Gastrocnemius medialis (tissue), 4 donors: Measurements from ENCODE around the gene AKR1B15. TPM values are rescaled to one million over a fixed set of nuclear protein-coding genes. Genes with fewer than 3 reads are reported as not detected.
A peak's percentile ranks its signal among the peaks of the same experiment; 100 is the strongest.

Experiments used
- ATAC-seq, 2 donors: fragments of 150-250 bp; one replicate each; pipeline ENCODE4 v1.9.1; 2016
- DNase-seq, 2 donors: peaks; one replicate each; pipeline ENCODE4 v3.0.0-alpha.2; 2019
- H3K27ac ChIP-seq, 4 donors: fragments of 200-600 bp; sonication (generic); 1 replicate in 1 of 4; 2 replicates in 3 of 4; pipeline ENCODE4 v1.5.1; 2016 to 2018; ENCODE audit warnings: mild to moderate bottlenecking in 2 of 4, moderate library complexity in 1 of 4
- H3K27me3 ChIP-seq, 3 donors: fragments of 200-600 bp; sonication (generic) in 2 of 3; 1 replicate in 1 of 3; 2 replicates in 2 of 3; pipeline versions ENCODE4 v1.5.1 to v1.6.0; 2016 to 2019; ENCODE audit warnings: mild to moderate bottlenecking in 1 of 3, moderate library complexity in 1 of 3
- H3K36me3 ChIP-seq, 2 donors: fragments of 200-600 bp; sonication (generic) in 1 of 2; one replicate each; pipeline ENCODE4 v1.5.1; 2017 to 2018
- H3K4me1 ChIP-seq, 2 donors: fragments of 200-600 bp; sonication (generic) in 1 of 2; one replicate each; pipeline ENCODE4 v1.5.1; 2016 to 2017; ENCODE audit warnings: mild to moderate bottlenecking in 2 of 2
- H3K4me3 ChIP-seq, 4 donors: fragments of 200-600 bp; sonication (generic) in 3 of 4; 1 replicate in 1 of 4; 2 replicates in 3 of 4; pipeline ENCODE4 v1.5.1; 2016 to 2019; ENCODE audit warnings: mild to moderate bottlenecking in 2 of 4
- H3K9me3 ChIP-seq, 3 donors: fragments of 200-600 bp; sonication (generic) in 2 of 3; 1 replicate in 1 of 3; 2 replicates in 2 of 3; pipeline ENCODE4 v1.5.1; 2016 to 2019
- CTCF ChIP-seq, 5 experiments: fragments of 450-650 bp in 3 of 5; fragments of 200-600 bp in 2 of 5; sonication (generic) in 2 of 5; IDR thresholded peaks in 4 of 5; conservative IDR thresholded peaks in 1 of 5; 1 replicate in 4 of 5; 2 replicates in 1 of 5; pipeline ENCODE4 v1.5.1; 2016 to 2019; ENCODE audit warnings: antibody characterized with exemption in 5 of 5, mild to moderate bottlenecking in 3 of 5, moderate library complexity in 3 of 5
- POLR2A ChIP-seq, 2 donors: fragments of 450-650 bp; IDR thresholded peaks; one replicate each; pipeline ENCODE4 v1.6.1; 2017; ENCODE audit warnings: antibody characterized with exemption in 2 of 2, mild to moderate bottlenecking in 2 of 2, moderate library complexity in 2 of 2
- in situ Hi-C, 4 donors: fragments of 200-750 bp; cut with MboI; loops; one replicate each; pipeline versions ENCODE4 v1.15.0 to v1.8.0; 2017; ENCODE audit warnings: low sequenced_read_pairs in 4 of 4
- intact Hi-C: fragments of 100-400 bp; cut with DNase I; formaldehyde crosslinking; loops from one replicate; pipeline ENCODE4 v1.15.1; 2023; ENCODE audit warnings: low total_unique reads
- total RNA-seq, 4 donors: library from RNA; depleted of rRNA; stranded (reverse); fragments of >200 nt; gene quantifications; one replicate each; pipeline versions ENCODE4 v1.1.0 to v1.2.3, GENCODE V29; 2016

The AKR1B15 gene
- total RNA-seq, 4 donors from 2014 or later = 1.9 to 77.5 (median 10.3) TPM

DNA sequence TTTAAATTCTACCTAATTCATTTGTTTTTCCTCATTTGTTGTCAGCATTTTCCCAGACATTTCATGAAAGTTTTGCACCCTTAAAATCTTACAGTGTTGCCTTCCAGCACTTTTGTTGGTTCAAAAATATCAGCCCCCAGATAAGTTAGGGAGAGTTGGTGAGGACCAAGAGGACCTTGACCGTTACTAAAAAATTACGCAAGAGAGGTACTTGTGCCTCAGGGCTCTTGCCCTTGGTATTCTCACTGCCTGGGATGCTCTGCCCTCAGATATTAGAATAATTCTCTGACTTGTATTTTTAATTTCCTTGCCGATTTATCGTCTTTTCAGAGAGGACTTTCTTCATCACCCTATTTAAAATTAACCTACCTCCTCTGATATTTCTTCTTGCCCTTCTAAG, 3.5 kb upstream of the AKR1B15 start:
- no peaks in the 10 kb centered on the region for H3K9me3 ChIP-seq
- H3K27me3 ChIP-seq = no peaks in the 10 kb centered on the region
- H3K4me1 ChIP-seq = peaks cover 26 to 28% of the 10 kb centered on the region in 2 donors
- H3K36me3 ChIP-seq = no peaks in the 10 kb centered on the region
- ATAC-seq (no peak), DNase-seq (no peak)
- intact Hi-C loops (loop anchor here (5.0 kb wide), 1 partner anchor 102 kb away; the partner anchor contains the start of gene BPGM), in situ Hi-C loops (no loop called here)
- no peak for TF ChIP-seq CTCF (IDR thresholded peaks at IDR 0.05 in 4 of 5, conservative IDR thresholded peaks at IDR 0.05 in 1 of 5)
- TF ChIP-seq POLR2A (IDR thresholded peaks at IDR 0.05) = no peak
- H3K27ac ChIP-seq = no peak overlapping the region
- no peak overlapping the region for H3K4me3 ChIP-seq

- ATAC-seq (no peak), DNase-seq (no peak)
- in situ Hi-C loops (no loop called here), intact Hi-C loops (loop anchor here (5.0 kb wide), 1 partner anchor 101 kb away; the partner anchor contains the start of gene BPGM)
- H3K36me3 ChIP-seq = no peaks in the 10 kb centered on the region
- H3K9me3 ChIP-seq = no peaks in the 10 kb centered on the region
- peaks cover 26 to 28% of the 10 kb centered on the region in 2 donors for H3K4me1 ChIP-seq
- H3K4me3 ChIP-seq = no peak overlapping the region
- TF ChIP-seq POLR2A (IDR thresholded peaks at IDR 0.05) = no peak
- TF ChIP-seq CTCF (IDR thresholded peaks at IDR 0.05 in 4 of 5, conservative IDR thresholded peaks at IDR 0.05 in 1 of 5) = no peak
- H3K27me3 ChIP-seq = no peaks in the 10 kb centered on the region
- no peak overlapping the region for H3K27ac ChIP-seq
Observed at GRCh38 chr7:134545918-134546317, 3.0 kb upstream of the AKR1B15 start.

- Histone ChIP-seq H3K27ac (peak overlapping the region; percentile 73 to 88 (median 82)), H3K4me3 (peak overlapping the region; percentile 34 to 54 (median 43)), H3K36me3 (no peaks in the 10 kb centered on the region), H3K9me3 (no peaks in the 10 kb centered on the region), H3K4me1 (peaks cover 28 to 31% of the 10 kb centered on the region in 2 donors), H3K27me3 (no peaks in the 10 kb centered on the region)
- DNase-seq (peak; percentile 44 to 45), ATAC-seq (peak; percentile 73 to 80)
- in situ Hi-C loops = no loop called here
- intact Hi-C loops = loop anchor here (1.0 to 5.0 kb wide), 5 partner anchors 14 to 115 kb away; partner anchors contain the start of genes AKR1B1 and BPGM
- TF ChIP-seq CTCF (IDR thresholded peaks at IDR 0.05 in 4 of 5, conservative IDR thresholded peaks at IDR 0.05 in 1 of 5) (no peak), POLR2A (IDR thresholded peaks at IDR 0.05) (no peak)
Observed at GRCh38 chr7:134546955-134547354, 2.0 kb upstream of the AKR1B15 start.

GRCh38 chr7:134547397-134548054, 1.4 kb upstream of the AKR1B15 start:
- DNase-seq = peak; percentile 77 to 82
- no peaks in the 10 kb centered on the region for H3K36me3 ChIP-seq
- ATAC-seq = peak; percentile 78 to 80
- in situ Hi-C loops (no loop called here), intact Hi-C loops (loop anchor here (1.0 to 5.0 kb wide), 6 partner anchors 14 to 115 kb away; partner anchors contain the start of genes AKR1B1 and BPGM)
- H3K4me3 ChIP-seq = peak overlapping the region; percentile 34 to 54 (median 43)
- H3K27ac ChIP-seq = peak overlapping the region; percentile 73 to 88 (median 82)
- no peaks in the 10 kb centered on the region for H3K9me3 ChIP-seq
- TF ChIP-seq CTCF (IDR thresholded peaks at IDR 0.05 in 4 of 5, conservative IDR thresholded peaks at IDR 0.05 in 1 of 5) (peak; percentile 86 to 92 (median 90)), POLR2A (IDR thresholded peaks at IDR 0.05) (no peak)
- H3K4me1 ChIP-seq = peaks cover 28 to 36% of the 10 kb centered on the region in 2 donors
- no peaks in the 10 kb centered on the region for H3K27me3 ChIP-seq
